Endothelial cell (in vitro differentiated cells): ENCODE measurements around the gene SLAMF9. TPM values are rescaled to one million over a fixed set of nuclear protein-coding genes. Genes with fewer than 3 reads are reported as not detected.

Source experiments
- DNase-seq: peaks from one replicate; pipeline ENCODE4 v3.0.0; 2021; ENCODE audit warnings: low spot score
- H3K27ac Mint-ChIP-seq: one replicate; pipeline ENCODE4 v1.8.0; 2021; ENCODE audit warnings: mixed read lengths, inconsistent platforms; ENCODE audit not compliant: unreplicated experiment
- H3K27me3 Mint-ChIP-seq: one replicate; pipeline ENCODE4 v1.8.0; 2021; ENCODE audit warnings: mild to moderate bottlenecking, moderate library complexity, mixed read lengths, inconsistent platforms; ENCODE audit not compliant: unreplicated experiment
- H3K36me3 Mint-ChIP-seq: one replicate; pipeline ENCODE4 v1.8.0; 2021; ENCODE audit warnings: mild to moderate bottlenecking, low read depth, mixed read lengths, inconsistent platforms; ENCODE audit not compliant: unreplicated experiment
- H3K4me1 Mint-ChIP-seq: one replicate; pipeline ENCODE4 v1.8.0; 2021; ENCODE audit warnings: mild to moderate bottlenecking, mixed read lengths, inconsistent platforms; ENCODE audit not compliant: unreplicated experiment
- H3K4me3 Mint-ChIP-seq: one replicate; pipeline ENCODE4 v1.8.0; 2021; ENCODE audit warnings: mild to moderate bottlenecking, mixed read lengths, inconsistent platforms; ENCODE audit not compliant: unreplicated experiment
- H3K9me3 Mint-ChIP-seq: one replicate; pipeline ENCODE4 v1.8.0; 2021; ENCODE audit warnings: mixed read lengths, inconsistent platforms; ENCODE audit not compliant: unreplicated experiment
- total RNA-seq: library from RNA; stranded (reverse); fragmentation: NEBNext Ultra II Directional; extraction: Animal tissue kit (Norgen Biotek cat#: 25700); gene quantifications from one replicate; pipeline ENCODE4 v1.2.1, GENCODE V29; 2021; ENCODE audit not compliant: unreplicated experiment
- TF ChIP-seq, protein P1 (sequence below): fragments of 200-600 bp; sonication (generic); IDR thresholded peaks from one replicate; pipeline ENCODE4 v1.5.0; 2021; ENCODE audit warnings: antibody characterized with exemption; ENCODE audit not compliant: unreplicated experiment

The SLAMF9 gene
- total RNA-seq, 1 donor from 2014 or later, result not detected

- H3K27ac Mint-ChIP-seq, result no peak overlapping the region
- H3K9me3 Mint-ChIP-seq, result no peaks in the 10 kb centered on the region
- H3K27me3 Mint-ChIP-seq, result peaks cover 2% of the 10 kb centered on the region
- no peaks in the 10 kb centered on the region for H3K36me3 Mint-ChIP-seq
- H3K4me3 Mint-ChIP-seq, result no peak overlapping the region
- no peak for DNase-seq
- TF ChIP-seq, protein P1, sequence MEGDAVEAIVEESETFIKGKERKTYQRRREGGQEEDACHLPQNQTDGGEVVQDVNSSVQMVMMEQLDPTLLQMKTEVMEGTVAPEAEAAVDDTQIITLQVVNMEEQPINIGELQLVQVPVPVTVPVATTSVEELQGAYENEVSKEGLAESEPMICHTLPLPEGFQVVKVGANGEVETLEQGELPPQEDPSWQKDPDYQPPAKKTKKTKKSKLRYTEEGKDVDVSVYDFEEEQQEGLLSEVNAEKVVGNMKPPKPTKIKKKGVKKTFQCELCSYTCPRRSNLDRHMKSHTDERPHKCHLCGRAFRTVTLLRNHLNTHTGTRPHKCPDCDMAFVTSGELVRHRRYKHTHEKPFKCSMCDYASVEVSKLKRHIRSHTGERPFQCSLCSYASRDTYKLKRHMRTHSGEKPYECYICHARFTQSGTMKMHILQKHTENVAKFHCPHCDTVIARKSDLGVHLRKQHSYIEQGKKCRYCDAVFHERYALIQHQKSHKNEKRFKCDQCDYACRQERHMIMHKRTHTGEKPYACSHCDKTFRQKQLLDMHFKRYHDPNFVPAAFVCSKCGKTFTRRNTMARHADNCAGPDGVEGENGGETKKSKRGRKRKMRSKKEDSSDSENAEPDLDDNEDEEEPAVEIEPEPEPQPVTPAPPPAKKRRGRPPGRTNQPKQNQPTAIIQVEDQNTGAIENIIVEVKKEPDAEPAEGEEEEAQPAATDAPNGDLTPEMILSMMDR, result no peak
- H3K4me1 Mint-ChIP-seq, result peaks cover 3% of the 10 kb centered on the region
Observed at GRCh38 chr1:159957824-159958268, 3.8 kb upstream of the SLAMF9 start.

GRCh38 chr1:159955456-159955855, 1.4 kb upstream of the SLAMF9 start:
- no peak for DNase-seq
- H3K27ac Mint-ChIP-seq, result no peak overlapping the region
- TF ChIP-seq, protein P1, result no peak
- H3K9me3 Mint-ChIP-seq, result no peaks in the 10 kb centered on the region
- H3K27me3 Mint-ChIP-seq, result peaks cover 3% of the 10 kb centered on the region
- no peaks in the 10 kb centered on the region for H3K36me3 Mint-ChIP-seq
- H3K4me3 Mint-ChIP-seq, result no peak overlapping the region
- H3K4me1 Mint-ChIP-seq, result peaks cover 3% of the 10 kb centered on the region

DNA sequence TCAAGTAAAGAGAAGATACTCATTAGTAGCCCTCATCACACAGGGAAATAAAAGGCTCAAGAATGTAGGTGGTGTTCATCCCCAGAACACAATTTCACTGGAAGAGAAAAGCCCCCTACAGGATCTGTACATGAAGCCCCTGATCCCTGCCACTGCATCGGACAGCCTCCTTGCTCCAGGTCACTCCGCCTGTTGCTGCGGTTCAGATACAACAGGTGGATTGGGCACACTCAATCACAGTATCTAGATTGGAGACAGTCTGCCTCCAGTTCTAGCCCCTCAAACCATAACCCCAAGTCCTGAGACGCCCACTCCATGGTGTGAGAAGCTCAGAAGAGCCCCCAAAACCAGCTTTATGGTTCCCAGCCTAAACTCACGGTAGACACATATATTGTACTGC, 1.1 kb downstream of the SLAMF9 start:
- no peak for DNase-seq
- H3K27me3 Mint-ChIP-seq, result peaks cover 2% of the 10 kb centered on the region
- no peaks in the 10 kb centered on the region for H3K36me3 Mint-ChIP-seq
- TF ChIP-seq, protein P1, result no peak
- H3K9me3 Mint-ChIP-seq, result no peaks in the 10 kb centered on the region
- no peak overlapping the region for H3K27ac Mint-ChIP-seq
- no peak overlapping the region for H3K4me3 Mint-ChIP-seq
- peaks cover 3% of the 10 kb centered on the region for H3K4me1 Mint-ChIP-seq

DNA sequence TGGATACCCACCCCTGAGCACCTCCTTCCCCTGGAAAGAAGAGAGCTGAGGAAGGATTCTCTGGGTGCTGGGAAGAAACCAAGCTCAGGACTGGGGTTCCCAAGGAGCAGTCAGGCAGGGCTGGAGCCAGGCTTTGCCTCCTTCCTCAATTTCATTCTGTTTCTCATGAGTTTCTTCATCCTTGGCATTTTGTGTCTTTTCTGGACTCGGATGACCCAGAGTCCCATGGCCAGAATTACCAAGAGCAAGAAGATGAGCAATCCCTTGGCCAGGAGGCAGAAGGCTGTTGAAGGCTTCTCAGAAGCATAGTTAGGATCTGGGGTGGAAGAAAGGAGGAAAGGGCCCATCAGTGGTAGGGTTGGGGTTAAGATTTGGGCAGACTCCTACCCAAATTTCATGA, 2.5 kb downstream of the SLAMF9 start:
- peaks cover 2% of the 10 kb centered on the region for H3K27me3 Mint-ChIP-seq
- H3K4me1 Mint-ChIP-seq, result peaks cover 3% of the 10 kb centered on the region
- TF ChIP-seq, protein P1, result no peak

DNA sequence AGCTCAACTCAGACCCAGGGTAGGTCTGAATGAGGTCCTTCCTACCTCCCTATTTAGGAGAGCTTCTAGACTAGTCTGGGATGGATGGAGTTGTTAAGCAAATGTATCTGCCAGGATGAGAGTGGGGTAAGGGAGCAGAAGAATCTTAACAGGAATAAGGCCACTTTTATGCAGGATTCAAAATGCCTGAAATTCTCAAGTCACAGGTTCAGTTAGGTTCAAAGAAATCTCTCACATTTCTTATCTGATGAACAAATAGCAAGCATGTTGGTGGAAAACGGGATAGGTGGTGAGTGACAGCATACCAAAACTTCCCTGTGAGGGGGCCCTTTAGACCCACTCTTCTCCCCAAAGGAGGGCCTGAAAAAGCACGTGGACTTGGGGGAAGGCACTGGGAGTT, 3.0 kb downstream of the SLAMF9 start:
- Mint-ChIP-seq H3K36me3 (no peaks in the 10 kb centered on the region), H3K9me3 (no peaks in the 10 kb centered on the region), H3K27ac (no peak overlapping the region), H3K27me3 (peaks cover 4% of the 10 kb centered on the region), H3K4me1 (peaks cover 3% of the 10 kb centered on the region), H3K4me3 (no peak overlapping the region)
- DNase-seq, result no peak
- TF ChIP-seq, protein P1, result no peak

More for the DNA sequence above, 2.5 kb downstream of the SLAMF9 start:
- H3K36me3 Mint-ChIP-seq, result no peaks in the 10 kb centered on the region
- H3K9me3 Mint-ChIP-seq, result no peaks in the 10 kb centered on the region
- H3K4me3 Mint-ChIP-seq, result no peak overlapping the region
- no peak overlapping the region for H3K27ac Mint-ChIP-seq
- no peak for DNase-seq
